ENCODE measurements around the gene EPHB3.

GRCh38 chr3:184560531-184560930 is 1.1 kb upstream of the EPHB3 start:
- no peak for TF ChIP-seq CTCF (IDR thresholded peaks at IDR 0.05; ENCODE audit: extremely low read depth in 1 of 2, insufficient read depth in 1 of 2, low read depth in 1 of 2, low read length in 2 of 2)
- TF ChIP-seq POLR2A (IDR thresholded peaks at IDR 0.05; ENCODE audit: low read depth, low read length) = no peak
- no peak for TF ChIP-seq POLR2AphosphoS5 (IDR thresholded peaks at IDR 0.05; ENCODE audit: insufficient read depth, low read depth, low read length)
- TF ChIP-seq EZH2 (IDR thresholded peaks at IDR 0.05; ENCODE audit: borderline replicate concordance, low read depth, low read length, severe bottlenecking) = no peak
- no peak for TF ChIP-seq FOS (IDR thresholded peaks at IDR 0.05; ENCODE audit: borderline replicate concordance, insufficient read depth, low read length)
- TF ChIP-seq MYC (IDR thresholded peaks at IDR 0.05; ENCODE audit: low read depth, low read length) = no peak
- TF ChIP-seq, protein P1, sequence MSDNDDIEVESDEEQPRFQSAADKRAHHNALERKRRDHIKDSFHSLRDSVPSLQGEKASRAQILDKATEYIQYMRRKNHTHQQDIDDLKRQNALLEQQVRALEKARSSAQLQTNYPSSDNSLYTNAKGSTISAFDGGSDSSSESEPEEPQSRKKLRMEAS (IDR thresholded peaks at IDR 0.05; ENCODE audit: insufficient read depth, insufficient read length) = no peak
- TF ChIP-seq JUN (IDR thresholded peaks at IDR 0.05; ENCODE audit: borderline replicate concordance, insufficient read depth, insufficient read length, low read depth) = no peak
- TF ChIP-seq GATA2 (IDR thresholded peaks at IDR 0.05; ENCODE audit: insufficient read depth, insufficient read length, low read depth, low read length) = no peak

All from endothelial cell of umbilical vein (primary cell).